Ishikawa (cell line): ENCODE measurements around the gene ANXA10.

Experiments
- CEBPB ChIP-seq: IDR thresholded peaks from 2 replicates; pipeline ENCODE4 v1.6.1; 2012
- CREB1 ChIP-seq: IDR thresholded peaks from 2 replicates; pipeline ENCODE4 v1.6.1; 2012; ENCODE audit warnings: low read depth
- EGR1 ChIP-seq: IDR thresholded peaks from 2 replicates; pipeline ENCODE4 v1.6.1; 2012
- EP300 ChIP-seq: IDR thresholded peaks from 2 replicates; pipeline ENCODE4 v1.6.1; 2012; ENCODE audit warnings: borderline replicate concordance
- MAX ChIP-seq: IDR thresholded peaks from 2 replicates; pipeline ENCODE4 v1.6.1; 2012
- NFIC ChIP-seq: IDR thresholded peaks from 2 replicates; pipeline ENCODE4 v1.6.1; 2012
- RAD21 ChIP-seq: IDR thresholded peaks from 2 replicates; pipeline ENCODE4 v1.6.1; 2012; ENCODE audit warnings: low read depth
- REST ChIP-seq: IDR thresholded peaks from 2 replicates; pipeline ENCODE4 v1.6.1; 2012; ENCODE audit warnings: low read depth, mild to moderate bottlenecking
- TAF1 ChIP-seq: IDR thresholded peaks from 2 replicates; pipeline ENCODE4 v1.6.1; 2012; ENCODE audit warnings: low read depth, mild to moderate bottlenecking
- TCF12 ChIP-seq: IDR thresholded peaks from 2 replicates; pipeline ENCODE4 v1.6.1; 2012; ENCODE audit warnings: low read depth
- TEAD4 ChIP-seq: IDR thresholded peaks from 2 replicates; pipeline ENCODE4 v1.6.1; 2012
- YY1 ChIP-seq: IDR thresholded peaks from 2 replicates; pipeline ENCODE4 v1.6.1; 2012; ENCODE audit warnings: low read depth
- ZBTB7A ChIP-seq: IDR thresholded peaks from 2 replicates; pipeline ENCODE4 v1.6.1; 2012; ENCODE audit warnings: low read depth
- TF ChIP-seq, protein P1 (sequence below): IDR thresholded peaks from 2 replicates; pipeline ENCODE4 v1.6.1; 2012

The ANXA10 gene

DNA sequence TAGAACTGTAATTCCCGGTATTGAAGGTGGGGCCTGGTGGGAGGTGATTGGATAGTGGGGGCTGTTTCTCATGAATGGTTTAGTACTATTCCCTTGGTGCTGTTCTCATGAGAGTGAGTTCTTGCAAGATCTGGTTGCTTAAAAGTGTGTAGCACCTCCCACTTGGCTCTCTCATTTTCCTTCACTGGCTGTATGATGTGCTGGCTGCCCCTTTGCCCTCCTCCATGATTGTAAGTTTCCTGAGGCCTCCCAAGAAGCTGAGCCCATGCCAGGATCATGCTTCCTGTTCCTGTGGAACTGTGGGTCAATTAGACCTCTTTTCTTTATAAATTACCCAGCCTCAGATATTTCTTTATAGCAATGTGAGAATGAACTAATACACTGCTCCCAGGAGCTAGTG, 8.7 kb downstream of the ANXA10 start:
- TF ChIP-seq NFIC (no peak), TEAD4 (no peak), ZBTB7A (no peak)

GRCh38 chr4:168102403-168102802, 10.1 kb downstream of the ANXA10 start:
- TF ChIP-seq NFIC (no peak), CEBPB (no peak), TAF1 (no peak), MAX (no peak), REST (no peak), YY1 (no peak)

- TF ChIP-seq CREB1 (no peak), TCF12 (no peak), TEAD4 (no peak), CEBPB (no peak), REST (no peak), EP300 (no peak), EGR1 (no peak)
Measured at GRCh38 chr4:168109527-168109926, 17.2 kb downstream of the ANXA10 start.

DNA sequence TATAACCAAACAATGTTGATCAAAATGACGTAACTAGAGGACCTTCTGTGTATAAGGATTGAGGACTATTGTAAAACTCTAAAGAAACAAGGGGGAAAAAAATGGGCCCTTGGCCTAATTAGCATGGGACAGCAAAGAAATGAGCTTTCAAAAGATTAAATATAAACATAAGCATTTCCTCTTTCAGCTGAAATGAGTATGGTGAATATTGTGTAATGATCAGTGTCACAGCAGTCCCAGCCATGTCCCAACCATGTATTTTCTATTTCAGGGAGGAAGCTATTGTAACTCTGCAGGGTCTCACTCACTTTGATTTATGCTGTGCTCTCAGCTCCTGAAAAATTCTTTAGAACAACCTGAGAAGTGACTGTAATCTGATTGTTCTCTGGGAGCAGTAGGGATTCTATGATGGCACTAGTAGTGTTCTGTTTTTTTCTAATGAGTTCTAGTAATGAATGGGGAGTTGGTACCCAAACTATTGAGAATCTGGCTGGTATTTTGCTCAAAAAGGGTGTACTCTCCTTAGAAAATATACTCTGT, 25.8 kb downstream of the ANXA10 start:
- no peak for TF ChIP-seq CEBPB
- TF ChIP-seq, protein P1, sequence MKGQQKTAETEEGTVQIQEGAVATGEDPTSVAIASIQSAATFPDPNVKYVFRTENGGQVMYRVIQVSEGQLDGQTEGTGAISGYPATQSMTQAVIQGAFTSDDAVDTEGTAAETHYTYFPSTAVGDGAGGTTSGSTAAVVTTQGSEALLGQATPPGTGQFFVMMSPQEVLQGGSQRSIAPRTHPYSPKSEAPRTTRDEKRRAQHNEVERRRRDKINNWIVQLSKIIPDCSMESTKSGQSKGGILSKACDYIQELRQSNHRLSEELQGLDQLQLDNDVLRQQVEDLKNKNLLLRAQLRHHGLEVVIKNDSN = no peak
- TF ChIP-seq EGR1 = no peak
- TF ChIP-seq EP300 = no peak
- TF ChIP-seq YY1 = no peak
- TF ChIP-seq ZBTB7A = no peak
- TF ChIP-seq TEAD4 = no peak
- TF ChIP-seq NFIC = no peak
- TF ChIP-seq TCF12 = no peak

DNA sequence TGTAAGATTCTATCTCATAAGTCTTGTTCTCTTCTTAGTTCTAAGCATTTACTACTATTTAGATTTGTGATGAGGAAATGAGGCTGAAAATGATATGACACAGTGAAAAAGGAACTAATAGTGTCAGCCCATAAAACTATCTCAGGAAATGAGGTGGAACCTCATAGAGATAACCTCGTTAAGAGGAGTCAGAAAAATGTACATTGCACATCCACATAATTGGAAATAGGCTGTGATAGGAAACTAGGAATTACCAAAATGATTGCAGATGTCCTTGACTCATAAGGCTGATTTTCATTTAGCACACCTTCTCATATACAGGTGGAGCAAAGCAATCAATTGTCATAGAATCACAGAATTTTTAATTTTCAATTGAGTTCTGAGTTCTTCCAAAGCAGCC, 26.8 kb downstream of the ANXA10 start:
- no peak for TF ChIP-seq REST

GRCh38 chr4:168119890-168120289, 27.6 kb downstream of the ANXA10 start:
- TF ChIP-seq CEBPB (peak; percentile 58), MAX (no peak)

GRCh38 chr4:168120811-168121210, 28.5 kb downstream of the ANXA10 start:
- TF ChIP-seq EGR1 = no peak
- TF ChIP-seq TCF12 = no peak
- TF ChIP-seq RAD21 = no peak
